Memory B cell (primary cell): ENCODE data around the gene HTR3A.
A peak's percentile ranks its signal among the peaks of the same experiment; 100 is the strongest.

Experiments used
- ATAC-seq: fragments of 150-1000 bp; cut with Tn5 transposase; 2 replicates; pipeline ENCODE4 v1.10.0; 2021; ENCODE audit warnings: low read depth, mild to moderate bottlenecking, moderate library complexity
- DNase-seq, 2 donors: peaks; one replicate each; pipeline ENCODE4 v3.0.0; 2022; ENCODE audit warnings: low spot score in 2 of 2
- H3K27ac Mint-ChIP-seq: one replicate; pipeline ENCODE4 v1.8.0; 2022; ENCODE audit warnings: mild to moderate bottlenecking, moderate library complexity, mixed read lengths
- H3K27me3 Mint-ChIP-seq: one replicate; pipeline ENCODE4 v1.8.0; 2022; ENCODE audit warnings: mixed read lengths
- H3K36me3 Mint-ChIP-seq: one replicate; pipeline ENCODE4 v1.8.0; 2022; ENCODE audit warnings: mild to moderate bottlenecking, mixed read lengths
- H3K4me1 Mint-ChIP-seq: one replicate; pipeline ENCODE4 v1.8.0; 2022; ENCODE audit warnings: mixed read lengths
- H3K4me3 Mint-ChIP-seq: one replicate; pipeline ENCODE4 v1.8.0; 2022; ENCODE audit warnings: mild to moderate bottlenecking, moderate library complexity, mixed read lengths
- H3K9me3 Mint-ChIP-seq: one replicate; pipeline ENCODE4 v1.8.0; 2022; ENCODE audit warnings: mixed read lengths

The HTR3A gene

GRCh38 chr11:113989381-113989780 is 14.5 kb downstream of the HTR3A start:
- peaks cover 4% of the 10 kb centered on the region for H3K36me3 Mint-ChIP-seq

GRCh38 chr11:113989916-113990315 is 15.0 kb downstream of the HTR3A start:
- Mint-ChIP-seq H3K27me3 (no peaks in the 10 kb centered on the region), H3K4me1 (peaks cover 16% of the 10 kb centered on the region), H3K4me3 (no peak overlapping the region), H3K36me3 (peaks cover 4% of the 10 kb centered on the region), H3K27ac (no peak overlapping the region), H3K9me3 (no peaks in the 10 kb centered on the region)
- no peak for DNase-seq
- no peak for ATAC-seq

More at GRCh38 chr11:113989381-113989780, 14.5 kb downstream of the HTR3A start:
- H3K4me3 Mint-ChIP-seq = no peak overlapping the region
- DNase-seq (no peak), ATAC-seq (no peak)
- peaks cover 14% of the 10 kb centered on the region for H3K4me1 Mint-ChIP-seq
- no peaks in the 10 kb centered on the region for H3K9me3 Mint-ChIP-seq
- no peak overlapping the region for H3K27ac Mint-ChIP-seq
- no peaks in the 10 kb centered on the region for H3K27me3 Mint-ChIP-seq

- H3K27ac Mint-ChIP-seq = no peak overlapping the region
- H3K9me3 Mint-ChIP-seq = no peaks in the 10 kb centered on the region
- DNase-seq = no peak
- peaks cover 2% of the 10 kb centered on the region for H3K36me3 Mint-ChIP-seq
- H3K4me3 Mint-ChIP-seq = no peak overlapping the region
- no peaks in the 10 kb centered on the region for H3K27me3 Mint-ChIP-seq
- peaks cover 14% of the 10 kb centered on the region for H3K4me1 Mint-ChIP-seq
- no peak for ATAC-seq
Observed at GRCh38 chr11:113991170-113991569, 16.3 kb downstream of the HTR3A start.

- ATAC-seq (no peak), DNase-seq (no peak)
- Mint-ChIP-seq H3K27ac (no peak overlapping the region), H3K27me3 (no peaks in the 10 kb centered on the region), H3K4me1 (peaks cover 14% of the 10 kb centered on the region), H3K9me3 (no peaks in the 10 kb centered on the region), H3K4me3 (no peak overlapping the region), H3K36me3 (peaks cover 2% of the 10 kb centered on the region)
Observed at GRCh38 chr11:113991718-113992458, 17.0 kb downstream of the HTR3A start.

GRCh38 chr11:113992459-113993110 is 17.7 kb downstream of the HTR3A start:
- DNase-seq (no peak), ATAC-seq (no peak)
- Mint-ChIP-seq H3K4me3 (no peak overlapping the region), H3K27me3 (peaks cover 2% of the 10 kb centered on the region), H3K9me3 (no peaks in the 10 kb centered on the region), H3K27ac (no peak overlapping the region), H3K36me3 (peaks cover 2% of the 10 kb centered on the region), H3K4me1 (peaks cover 16% of the 10 kb centered on the region)

- Mint-ChIP-seq H3K4me1 (peaks cover 16% of the 10 kb centered on the region), H3K27me3 (peaks cover 2% of the 10 kb centered on the region), H3K4me3 (no peak overlapping the region), H3K9me3 (no peaks in the 10 kb centered on the region), H3K27ac (no peak overlapping the region), H3K36me3 (peaks cover 2% of the 10 kb centered on the region)
- peak; percentile 53 for ATAC-seq
- peak; percentile 43 to 46 for DNase-seq
Observed at GRCh38 chr11:113994077-113994954, 19.4 kb downstream of the HTR3A start.

- Mint-ChIP-seq H3K4me3 (no peak overlapping the region), H3K36me3 (no peaks in the 10 kb centered on the region), H3K27me3 (peaks cover 5% of the 10 kb centered on the region), H3K27ac (no peak overlapping the region), H3K9me3 (no peaks in the 10 kb centered on the region), H3K4me1 (peaks cover 10% of the 10 kb centered on the region)
- DNase-seq = no peak
- ATAC-seq = no peak
Observed at GRCh38 chr11:113997473-113997872, 22.6 kb downstream of the HTR3A start.

GRCh38 chr11:113998574-113998973 is 23.7 kb downstream of the HTR3A start:
- H3K27ac Mint-ChIP-seq = no peak overlapping the region
- no peaks in the 10 kb centered on the region for H3K36me3 Mint-ChIP-seq
- peaks cover 10% of the 10 kb centered on the region for H3K4me1 Mint-ChIP-seq
- DNase-seq = no peak
- no peak overlapping the region for H3K4me3 Mint-ChIP-seq
- peaks cover 10% of the 10 kb centered on the region for H3K27me3 Mint-ChIP-seq
- no peaks in the 10 kb centered on the region for H3K9me3 Mint-ChIP-seq
- no peak for ATAC-seq

GRCh38 chr11:114000526-114000925 is 25.6 kb downstream of the HTR3A start:
- DNase-seq = no peak
- Mint-ChIP-seq H3K27ac (no peak overlapping the region), H3K4me3 (no peak overlapping the region), H3K36me3 (no peaks in the 10 kb centered on the region), H3K9me3 (no peaks in the 10 kb centered on the region), H3K27me3 (peaks cover 15% of the 10 kb centered on the region), H3K4me1 (peaks cover 2% of the 10 kb centered on the region)
- ATAC-seq = no peak

GRCh38 chr11:114001416-114001815 is 26.5 kb downstream of the HTR3A start:
- ATAC-seq (no peak), DNase-seq (no peak)
- no peaks in the 10 kb centered on the region for H3K36me3 Mint-ChIP-seq
- H3K4me1 Mint-ChIP-seq = peaks cover 2% of the 10 kb centered on the region
- no peak overlapping the region for H3K27ac Mint-ChIP-seq
- peaks cover 15% of the 10 kb centered on the region for H3K27me3 Mint-ChIP-seq
- no peak overlapping the region for H3K4me3 Mint-ChIP-seq
- H3K9me3 Mint-ChIP-seq = no peaks in the 10 kb centered on the region

GRCh38 chr11:114008331-114008730 is 33.4 kb downstream of the HTR3A start:
- DNase-seq = no peak
- peaks cover 28% of the 10 kb centered on the region for H3K27me3 Mint-ChIP-seq
- H3K36me3 Mint-ChIP-seq = no peaks in the 10 kb centered on the region
- H3K9me3 Mint-ChIP-seq = no peaks in the 10 kb centered on the region
- no peak for ATAC-seq
- H3K4me3 Mint-ChIP-seq = no peak overlapping the region
- H3K27ac Mint-ChIP-seq = no peak overlapping the region
- no peaks in the 10 kb centered on the region for H3K4me1 Mint-ChIP-seq

- no peak for ATAC-seq
- H3K4me3 Mint-ChIP-seq = no peak overlapping the region
- DNase-seq = no peak
- H3K36me3 Mint-ChIP-seq = no peaks in the 10 kb centered on the region
- H3K9me3 Mint-ChIP-seq = no peaks in the 10 kb centered on the region
- peaks cover 3% of the 10 kb centered on the region for H3K4me1 Mint-ChIP-seq
- no peak overlapping the region for H3K27ac Mint-ChIP-seq
- H3K27me3 Mint-ChIP-seq = peaks cover 22% of the 10 kb centered on the region
Observed at GRCh38 chr11:114010931-114011330, 36.0 kb downstream of the HTR3A start.

- DNase-seq (no peak), ATAC-seq (no peak)
- Mint-ChIP-seq H3K4me3 (no peak overlapping the region), H3K36me3 (no peaks in the 10 kb centered on the region), H3K9me3 (no peaks in the 10 kb centered on the region), H3K4me1 (peaks cover 3% of the 10 kb centered on the region), H3K27ac (no peak overlapping the region), H3K27me3 (peaks cover 22% of the 10 kb centered on the region)
Observed at GRCh38 chr11:114011443-114011842, 36.5 kb downstream of the HTR3A start.

- ATAC-seq (no peak), DNase-seq (no peak)
- Mint-ChIP-seq H3K4me1 (peaks cover 3% of the 10 kb centered on the region), H3K27ac (no peak overlapping the region), H3K9me3 (no peaks in the 10 kb centered on the region), H3K4me3 (no peak overlapping the region), H3K36me3 (no peaks in the 10 kb centered on the region), H3K27me3 (peaks cover 16% of the 10 kb centered on the region)
Observed at GRCh38 chr11:114015117-114015516, 40.2 kb downstream of the HTR3A start.
